ENCODE results near the gene EPS8L2. TPM values are rescaled to one million over a fixed set of nuclear protein-coding genes. Genes with fewer than 3 reads are reported as not detected.
"Not testable (repeated sequence)": the region's sequence is repeated elsewhere in the genome, so short reads cannot be mapped to it uniquely, and the experiment has no call there.

EPS8L2 gene
- total RNA-seq, 1 experiment from 2014 or later = 0.90 TPM

GRCh38 chr11:737366-737765 lies 31.3 kb downstream of the EPS8L2 start:
- BruUV-seq (replicated peaks) = no TSS peak
- POLR2A ChIA-PET (ENCODE audit: low non-redundant PET) = no interaction called here
- intact Hi-C loops (cut with micrococcal nuclease; ENCODE audit: unreplicated experiment) = no loop called here
- CTCF ChIA-PET = no interaction called here
- no peak overlapping the region for H3K27ac ChIP-seq (ENCODE audit: low read depth, low read length, poor library complexity, severe bottlenecking)
- H3K27me3 ChIP-seq (replicated peaks; ENCODE audit: insufficient read depth, low read depth, low read length, poor library complexity) = no peaks in the 10 kb centered on the region
- H3K4me3 ChIP-seq (ENCODE audit: low read depth, low read length, poor library complexity, severe bottlenecking) = no peak overlapping the region
- H3K36me3 ChIP-seq (ENCODE audit: insufficient read depth, low read length, poor library complexity, severe bottlenecking) = no peaks in the 10 kb centered on the region
- DNase-seq (ENCODE audit: low spot score) = no peak
- H3K4me1 ChIP-seq (ENCODE audit: insufficient read depth, low read length, poor library complexity, severe bottlenecking) = no peaks in the 10 kb centered on the region
- no peak for TF ChIP-seq CTCF (conservative IDR thresholded peaks at IDR 0.05; ENCODE audit: low read depth, low read length)
- no peak for TF ChIP-seq EZH2 (IDR thresholded peaks at IDR 0.05; ENCODE audit: borderline replicate concordance, low read depth, low read length, poor library complexity, severe bottlenecking)
- no peaks in the 10 kb centered on the region for H3K9me3 ChIP-seq (ENCODE audit: low read depth, low read length, poor library complexity, severe bottlenecking)

- H3K4me1 ChIP-seq (ENCODE audit: insufficient read depth, low read length, poor library complexity, severe bottlenecking); BruUV-seq (replicated peaks); H3K4me3 ChIP-seq (ENCODE audit: low read depth, low read length, poor library complexity, severe bottlenecking); H3K27me3 ChIP-seq (replicated peaks; ENCODE audit: insufficient read depth, low read depth, low read length, poor library complexity); CTCF ChIA-PET; H3K36me3 ChIP-seq (ENCODE audit: insufficient read depth, low read length, poor library complexity, severe bottlenecking); DNase-seq (ENCODE audit: low spot score); intact Hi-C loops (cut with micrococcal nuclease; ENCODE audit: unreplicated experiment); POLR2A ChIA-PET (ENCODE audit: low non-redundant PET); H3K27ac ChIP-seq (ENCODE audit: low read depth, low read length, poor library complexity, severe bottlenecking); H3K9me3 ChIP-seq (ENCODE audit: low read depth, low read length, poor library complexity, severe bottlenecking): not testable (repeated sequence)
Observed at GRCh38 chr11:737899-738298, 31.9 kb downstream of the EPS8L2 start.

GRCh38 chr11:742156-742546 lies 36.1 kb downstream of the EPS8L2 start:
- Histone ChIP-seq H3K4me1 (ENCODE audit: insufficient read depth, low read length, poor library complexity, severe bottlenecking) (no peaks in the 10 kb centered on the region), H3K27me3 (replicated peaks; ENCODE audit: insufficient read depth, low read depth, low read length, poor library complexity) (no peaks in the 10 kb centered on the region), H3K4me3 (ENCODE audit: low read depth, low read length, poor library complexity, severe bottlenecking) (no peak overlapping the region), H3K27ac (ENCODE audit: low read depth, low read length, poor library complexity, severe bottlenecking) (no peak overlapping the region), H3K9me3 (ENCODE audit: low read depth, low read length, poor library complexity, severe bottlenecking) (no peaks in the 10 kb centered on the region), H3K36me3 (ENCODE audit: insufficient read depth, low read length, poor library complexity, severe bottlenecking) (no peaks in the 10 kb centered on the region)
- intact Hi-C loops (cut with micrococcal nuclease; ENCODE audit: unreplicated experiment) = no loop called here
- TF ChIP-seq CTCF (conservative IDR thresholded peaks at IDR 0.05; ENCODE audit: low read depth, low read length) (no peak), EZH2 (IDR thresholded peaks at IDR 0.05; ENCODE audit: borderline replicate concordance, low read depth, low read length, poor library complexity, severe bottlenecking) (no peak)
- CTCF ChIA-PET = no interaction called here
- POLR2A ChIA-PET (ENCODE audit: low non-redundant PET) = no interaction called here
- DNase-seq (ENCODE audit: low spot score) = no peak
- no TSS peak for BruUV-seq (replicated peaks)

- H3K27ac ChIP-seq (ENCODE audit: low read depth, low read length, poor library complexity, severe bottlenecking) = no peak overlapping the region
- intact Hi-C loops (cut with micrococcal nuclease; ENCODE audit: unreplicated experiment) = no loop called here
- no peaks in the 10 kb centered on the region for H3K36me3 ChIP-seq (ENCODE audit: insufficient read depth, low read length, poor library complexity, severe bottlenecking)
- H3K4me3 ChIP-seq (ENCODE audit: low read depth, low read length, poor library complexity, severe bottlenecking) = no peak overlapping the region
- no TSS peak for BruUV-seq (replicated peaks)
- DNase-seq (ENCODE audit: low spot score) = no peak
- no peak for TF ChIP-seq EZH2 (IDR thresholded peaks at IDR 0.05; ENCODE audit: borderline replicate concordance, low read depth, low read length, poor library complexity, severe bottlenecking)
- no peak for TF ChIP-seq CTCF (conservative IDR thresholded peaks at IDR 0.05; ENCODE audit: low read depth, low read length)
- POLR2A ChIA-PET (ENCODE audit: low non-redundant PET) = no interaction called here
- CTCF ChIA-PET = no interaction called here
- H3K27me3 ChIP-seq (replicated peaks; ENCODE audit: insufficient read depth, low read depth, low read length, poor library complexity) = no peaks in the 10 kb centered on the region
- no peaks in the 10 kb centered on the region for H3K9me3 ChIP-seq (ENCODE audit: low read depth, low read length, poor library complexity, severe bottlenecking)
- no peaks in the 10 kb centered on the region for H3K4me1 ChIP-seq (ENCODE audit: insufficient read depth, low read length, poor library complexity, severe bottlenecking)
Observed at GRCh38 chr11:742571-743201, 36.7 kb downstream of the EPS8L2 start.

Measured in A673 (cell line).